Hematopoietic multipotent progenitor cell (in vitro differentiated cells): ENCODE measurements around the gene IQCK. TPM values are rescaled to one million over a fixed set of nuclear protein-coding genes. Genes with fewer than 3 reads are reported as not detected.

ENCODE experiments used
- DNase-seq, 3 donors: peaks; one replicate each; pipeline ENCODE4 v3.0.0-alpha.2; 2011 to 2015; ENCODE audit warnings: low read depth in 2 of 3, low spot score in 2 of 3
- total RNA-seq: library from RNA; depleted of rRNA; stranded (reverse); fragments of >200 nt; gene quantifications from one replicate; pipeline ENCODE4 v1.2.3, GENCODE V29; 2012

IQCK gene
- total RNA-seq, 1 donor = 2.7 TPM

DNA sequence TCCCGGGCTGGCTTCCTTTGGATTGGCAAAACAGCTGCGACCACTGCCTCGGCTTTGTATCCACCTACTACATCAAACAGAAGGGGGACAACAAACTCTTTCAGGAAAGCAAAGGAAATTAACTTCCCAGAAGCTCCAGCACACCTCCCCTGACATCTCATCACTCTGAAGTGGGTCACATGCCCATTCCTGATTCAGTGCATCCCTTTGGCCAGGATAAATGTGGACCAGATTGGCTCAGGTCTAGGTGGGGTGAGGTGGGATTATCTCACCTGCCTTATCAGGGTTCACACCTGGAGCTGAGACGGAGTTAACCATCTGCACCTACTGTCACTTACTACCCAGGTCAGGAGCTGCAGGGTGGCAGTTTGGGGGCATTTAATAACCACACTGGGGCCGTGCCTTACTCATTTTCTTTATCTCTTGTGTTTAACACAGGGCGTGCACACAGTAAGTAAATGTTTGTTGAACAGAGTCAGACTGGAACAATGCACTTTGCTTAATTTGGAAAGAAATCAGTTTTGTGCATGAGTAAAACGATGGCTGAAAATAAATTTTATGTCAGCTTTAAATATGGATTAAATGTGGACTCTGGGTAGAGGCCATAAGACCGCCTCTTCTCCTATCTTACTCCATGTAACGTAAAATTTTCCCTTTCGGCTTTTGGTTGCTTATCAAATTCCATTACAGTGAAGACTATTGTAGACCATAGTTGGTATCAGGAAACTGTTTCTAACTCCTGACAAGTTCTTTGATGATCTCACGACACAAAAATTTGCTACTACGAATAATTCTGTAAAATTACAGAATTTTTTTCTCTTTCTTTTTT is 36.0 kb downstream of the IQCK start:
- no peak for DNase-seq

- DNase-seq = no peak
Observed at GRCh38 chr16:19754644-19755036, 36.6 kb downstream of the IQCK start.

- no peak for DNase-seq
Observed at GRCh38 chr16:19755268-19755667, 37.2 kb downstream of the IQCK start.

DNA sequence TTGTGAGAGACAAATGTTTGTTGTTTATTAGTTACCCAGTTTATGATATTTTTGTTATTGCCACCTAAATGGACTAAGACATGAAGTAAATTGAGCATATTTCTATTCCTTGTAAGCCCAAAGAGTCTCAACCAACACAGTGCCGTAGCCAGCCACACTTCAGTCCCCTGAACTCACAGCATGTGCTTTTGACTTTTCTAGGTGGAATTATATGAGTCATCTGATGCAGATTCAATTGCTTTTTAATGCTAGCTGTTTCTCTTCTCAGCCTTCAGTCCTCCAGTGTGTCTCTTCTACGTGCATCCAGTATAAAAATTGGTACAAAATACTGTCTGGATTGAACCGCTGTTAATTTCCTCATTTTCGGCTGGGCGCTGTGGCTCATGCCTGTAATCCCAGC is 39.0 kb downstream of the IQCK start:
- DNase-seq = no peak

DNA sequence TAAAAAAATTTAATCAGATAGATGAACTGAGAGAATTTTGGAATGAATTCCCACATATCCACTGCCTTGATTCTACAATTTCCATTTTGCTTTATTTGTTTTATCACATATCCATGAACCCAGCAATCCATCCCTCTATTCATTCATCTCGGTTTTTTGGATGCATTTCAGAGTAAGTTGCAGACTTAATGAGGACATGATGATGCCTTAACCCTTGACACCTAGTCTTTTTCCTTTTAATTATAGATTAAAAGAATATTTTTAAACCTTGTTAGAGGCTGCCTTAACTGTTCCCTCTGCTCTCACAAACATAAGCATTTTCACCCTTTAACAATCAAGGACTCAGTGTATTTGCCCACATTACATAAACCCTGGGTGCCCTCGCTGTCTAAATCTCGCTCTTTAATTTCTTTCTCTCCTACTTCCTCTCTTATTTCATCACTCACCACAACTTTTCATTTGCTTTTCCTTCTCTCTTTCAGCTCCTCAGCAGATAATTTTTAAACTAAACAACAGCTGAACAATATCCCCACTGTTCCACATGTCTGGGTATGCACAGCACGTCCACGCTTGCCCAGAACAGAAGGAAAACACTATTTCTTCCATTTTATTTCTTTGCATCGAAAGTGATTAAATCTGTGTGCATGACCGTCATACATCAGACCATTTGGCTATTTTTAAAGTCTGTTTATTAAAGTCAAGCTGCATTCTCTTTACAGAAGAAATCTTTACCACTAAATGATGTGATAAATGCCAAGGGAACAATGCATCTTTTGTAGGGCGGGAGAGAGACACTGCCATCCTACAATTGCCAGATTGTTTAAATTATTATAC is 39.9 kb downstream of the IQCK start:
- no peak for DNase-seq

GRCh38 chr16:19760356-19761060 is 42.4 kb downstream of the IQCK start:
- DNase-seq = no peak

- DNase-seq = peak in 2 of 3 donors; percentile 14 to 54
Observed at GRCh38 chr16:19765860-19766553, 47.9 kb downstream of the IQCK start.

- DNase-seq = no peak
Observed at GRCh38 chr16:19766554-19766884, 48.4 kb downstream of the IQCK start.

GRCh38 chr16:19766988-19767387 is 48.9 kb downstream of the IQCK start:
- DNase-seq = no peak

- no peak for DNase-seq
Observed at GRCh38 chr16:19767497-19767896, 49.4 kb downstream of the IQCK start.

- no peak for DNase-seq
Observed at GRCh38 chr16:19769239-19769638, 51.2 kb downstream of the IQCK start.

- no peak for DNase-seq
Observed at GRCh38 chr16:19771040-19771439, 53.0 kb downstream of the IQCK start.

GRCh38 chr16:19771796-19772195 is 53.7 kb downstream of the IQCK start:
- no peak for DNase-seq

DNA sequence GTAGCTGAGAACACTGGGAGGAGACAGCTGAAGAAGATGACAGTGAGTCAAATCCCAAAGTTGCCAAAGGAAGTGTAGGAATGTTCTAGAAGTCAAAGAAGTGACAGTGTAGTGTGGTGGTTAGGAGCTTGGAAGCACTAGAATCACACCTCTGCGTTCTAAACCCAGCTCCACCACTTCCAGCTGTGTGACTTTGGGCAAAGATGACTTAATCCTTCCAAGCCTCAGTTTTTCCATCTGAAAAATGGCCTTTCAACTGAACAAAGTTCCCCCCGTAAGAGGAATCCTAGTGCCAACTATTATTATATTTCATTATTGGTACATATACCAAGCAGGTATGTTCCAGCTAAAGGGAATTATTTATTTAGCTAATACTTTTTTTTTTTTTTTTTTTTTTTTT is 56.0 kb downstream of the IQCK start:
- DNase-seq = no peak

- DNase-seq = no peak
Observed at GRCh38 chr16:19776147-19776546, 58.1 kb downstream of the IQCK start.

DNA sequence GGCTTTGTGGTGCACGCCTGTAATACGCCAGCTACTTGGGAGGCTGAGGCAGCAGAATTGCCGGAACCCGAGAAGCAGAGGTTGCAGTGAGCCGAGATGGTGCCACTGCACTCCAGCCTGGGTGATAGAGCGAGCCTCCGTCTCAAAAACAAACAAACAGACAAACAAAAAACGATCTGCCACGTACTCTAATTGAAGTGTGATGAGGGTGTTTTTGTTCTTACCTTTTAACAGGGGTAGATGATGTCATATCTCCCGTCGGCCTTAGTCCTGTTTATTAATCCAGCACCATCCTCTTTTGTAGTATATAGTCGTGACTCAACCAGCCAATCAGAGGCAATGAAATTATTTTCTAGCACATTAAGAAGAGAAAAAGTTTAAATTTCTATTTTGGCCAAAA is 58.5 kb downstream of the IQCK start:
- no peak for DNase-seq

DNA sequence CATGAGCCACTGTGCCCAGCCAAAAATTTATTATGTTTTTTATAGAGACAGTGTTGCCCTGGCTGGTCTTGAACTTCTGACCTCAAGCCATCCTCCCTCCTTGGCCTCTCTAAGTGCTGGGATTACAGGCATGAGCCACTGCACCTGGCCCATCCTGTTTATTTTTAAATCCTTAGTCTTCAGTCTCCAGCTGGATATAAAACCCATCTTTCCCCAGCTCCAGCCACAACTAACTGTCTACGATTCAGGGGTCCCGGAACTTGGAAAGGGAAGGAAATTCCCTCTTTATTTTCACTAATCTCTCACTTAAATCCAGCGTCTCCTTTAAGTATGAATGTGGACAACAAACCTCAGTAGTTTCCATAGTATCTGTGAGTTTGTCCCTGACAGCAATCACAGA is 62.2 kb downstream of the IQCK start:
- DNase-seq = no peak

- no peak for DNase-seq
Observed at GRCh38 chr16:19781226-19781625, 63.2 kb downstream of the IQCK start.

DNA sequence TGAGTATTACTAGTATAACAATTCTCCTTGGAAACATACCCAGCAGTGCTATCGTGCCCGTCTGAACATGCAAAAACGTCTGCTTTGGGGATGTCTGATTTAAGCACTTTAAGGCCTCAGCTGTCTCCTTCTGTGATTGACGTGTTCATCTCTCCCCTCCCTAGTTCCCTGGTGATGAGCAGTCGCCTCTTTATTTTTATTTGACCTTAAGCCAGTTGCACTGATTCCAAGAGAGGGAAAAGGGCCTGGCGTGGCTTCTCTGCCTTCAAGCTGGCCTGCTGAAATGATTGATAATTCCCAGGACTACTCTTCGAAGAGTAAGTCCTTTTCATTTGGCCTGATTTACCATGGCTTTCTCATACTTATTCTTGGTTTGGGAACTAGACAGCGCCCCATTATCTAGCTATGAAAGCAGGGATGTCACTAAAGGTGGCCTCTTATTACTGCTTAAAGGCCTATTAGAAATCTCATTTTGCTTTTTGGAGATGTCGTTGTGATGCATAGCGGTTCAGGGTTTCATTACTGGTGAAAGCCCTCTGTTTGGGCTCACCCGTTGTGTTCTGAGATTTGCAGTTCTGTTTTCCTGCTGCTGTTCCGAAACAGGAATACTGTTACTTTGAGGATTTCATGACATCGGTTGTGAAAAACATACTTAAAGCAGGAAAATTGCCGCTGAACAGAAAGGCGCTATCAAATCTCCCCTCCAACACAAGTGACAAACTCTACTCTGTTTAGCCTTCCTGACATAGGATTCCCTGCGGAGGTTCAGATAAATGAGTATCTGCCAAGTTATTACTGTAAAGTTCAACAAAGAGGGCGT is 65.5 kb downstream of the IQCK start:
- DNase-seq = no peak

DNA sequence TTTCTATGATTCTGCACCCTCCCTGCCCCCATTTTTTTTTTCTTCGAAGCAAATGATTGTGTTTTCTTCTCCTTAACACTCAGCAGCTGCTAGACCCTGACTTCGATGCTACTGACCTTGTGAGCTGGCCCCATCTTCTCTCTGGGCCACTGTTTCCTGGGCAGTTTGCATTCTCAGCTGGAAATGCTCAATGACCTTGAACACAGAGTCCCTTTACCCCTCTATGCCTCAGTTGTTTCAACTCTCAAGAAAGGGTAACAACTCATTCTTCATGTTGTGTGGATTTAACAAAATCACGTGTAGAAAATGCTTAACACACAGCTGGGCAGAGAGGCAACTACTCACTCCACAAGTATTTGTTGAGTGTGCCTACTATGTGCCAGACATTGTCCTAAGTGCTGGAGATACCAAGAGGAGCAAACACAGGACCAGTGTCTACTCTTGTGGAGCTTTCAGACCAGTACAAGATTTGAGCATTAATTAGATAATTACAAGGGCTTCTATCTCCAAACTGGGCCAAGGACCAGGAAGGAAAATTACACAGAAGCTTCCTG is 66.2 kb downstream of the IQCK start:
- no peak for DNase-seq
